ENCODE measurements around the gene PPIC.

The PPIC gene

DNA sequence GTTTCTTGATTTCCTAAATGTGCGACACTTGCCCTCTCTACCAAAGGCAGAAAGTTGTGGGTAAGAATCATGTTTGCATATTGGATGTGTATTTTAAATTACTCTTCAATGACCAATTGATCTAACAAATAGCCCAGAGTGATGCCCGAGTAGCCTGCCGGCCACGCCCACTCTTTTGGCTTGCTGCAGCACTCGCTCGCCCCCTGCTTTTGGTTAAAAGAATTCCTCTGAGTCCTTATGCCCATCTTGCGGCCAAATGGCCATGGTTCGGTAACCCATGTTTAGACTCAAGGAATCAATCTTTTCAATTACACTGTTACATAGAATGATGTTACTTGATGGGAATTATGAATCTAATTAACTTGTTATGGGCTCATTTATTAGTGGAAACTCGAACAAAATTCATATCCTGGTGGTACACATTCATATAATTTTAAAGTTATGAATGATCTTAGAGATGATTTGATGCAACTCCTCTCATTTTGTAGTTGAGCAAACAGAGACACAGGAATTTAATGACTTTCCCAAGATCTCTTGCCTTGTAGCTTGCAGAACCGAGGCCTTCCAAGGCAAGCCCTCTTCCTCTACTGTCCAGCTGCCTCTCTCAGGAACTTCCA is 36.5 kb downstream of the PPIC start:
- Histone ChIP-seq H3K4me1 (ENCODE audit: control insufficient read depth in 1 of 2, insufficient read depth in 1 of 2, low read depth in 1 of 2, low read length in 1 of 2) (no peaks in the 10 kb centered on the region), H3K27ac (no peak overlapping the region), H3K27me3 (no peaks in the 10 kb centered on the region), H3K9me3 (no peaks in the 10 kb centered on the region), H3K36me3 (no peaks in the 10 kb centered on the region), H3K4me3 (ENCODE audit: low read depth in 1 of 2, low read length in 1 of 2) (no peak overlapping the region)
- TF ChIP-seq, protein P1, sequence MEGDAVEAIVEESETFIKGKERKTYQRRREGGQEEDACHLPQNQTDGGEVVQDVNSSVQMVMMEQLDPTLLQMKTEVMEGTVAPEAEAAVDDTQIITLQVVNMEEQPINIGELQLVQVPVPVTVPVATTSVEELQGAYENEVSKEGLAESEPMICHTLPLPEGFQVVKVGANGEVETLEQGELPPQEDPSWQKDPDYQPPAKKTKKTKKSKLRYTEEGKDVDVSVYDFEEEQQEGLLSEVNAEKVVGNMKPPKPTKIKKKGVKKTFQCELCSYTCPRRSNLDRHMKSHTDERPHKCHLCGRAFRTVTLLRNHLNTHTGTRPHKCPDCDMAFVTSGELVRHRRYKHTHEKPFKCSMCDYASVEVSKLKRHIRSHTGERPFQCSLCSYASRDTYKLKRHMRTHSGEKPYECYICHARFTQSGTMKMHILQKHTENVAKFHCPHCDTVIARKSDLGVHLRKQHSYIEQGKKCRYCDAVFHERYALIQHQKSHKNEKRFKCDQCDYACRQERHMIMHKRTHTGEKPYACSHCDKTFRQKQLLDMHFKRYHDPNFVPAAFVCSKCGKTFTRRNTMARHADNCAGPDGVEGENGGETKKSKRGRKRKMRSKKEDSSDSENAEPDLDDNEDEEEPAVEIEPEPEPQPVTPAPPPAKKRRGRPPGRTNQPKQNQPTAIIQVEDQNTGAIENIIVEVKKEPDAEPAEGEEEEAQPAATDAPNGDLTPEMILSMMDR (IDR thresholded peaks at IDR 0.05), result no peak

DNA sequence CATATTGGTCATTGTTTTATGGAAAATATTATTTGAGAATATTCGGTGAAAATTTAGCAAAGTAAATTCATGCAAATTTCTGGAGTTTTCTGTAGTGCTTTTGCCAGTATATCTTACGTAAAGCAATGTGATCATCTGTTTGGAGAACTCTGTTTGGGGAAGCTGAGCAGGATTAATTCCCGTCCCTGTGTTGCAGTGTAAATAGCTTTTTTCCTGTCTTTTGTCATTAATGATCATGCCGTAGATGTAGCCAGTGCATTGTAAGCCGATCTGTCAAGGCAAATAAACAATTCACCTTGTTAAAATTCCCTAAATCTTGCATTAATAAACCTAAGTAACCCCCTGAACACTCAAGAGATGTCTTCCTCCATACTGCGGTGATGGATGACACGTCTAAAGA is 39.2 kb downstream of the PPIC start:
- Histone ChIP-seq H3K9me3 (no peaks in the 10 kb centered on the region), H3K4me1 (ENCODE audit: control insufficient read depth in 1 of 2, insufficient read depth in 1 of 2, low read depth in 1 of 2, low read length in 1 of 2) (no peaks in the 10 kb centered on the region), H3K27me3 (no peaks in the 10 kb centered on the region), H3K4me3 (ENCODE audit: low read depth in 1 of 2, low read length in 1 of 2) (no peak overlapping the region), H3K36me3 (no peaks in the 10 kb centered on the region), H3K27ac (no peak overlapping the region)
- TF ChIP-seq, protein P1 (IDR thresholded peaks at IDR 0.05), result no peak

DNA sequence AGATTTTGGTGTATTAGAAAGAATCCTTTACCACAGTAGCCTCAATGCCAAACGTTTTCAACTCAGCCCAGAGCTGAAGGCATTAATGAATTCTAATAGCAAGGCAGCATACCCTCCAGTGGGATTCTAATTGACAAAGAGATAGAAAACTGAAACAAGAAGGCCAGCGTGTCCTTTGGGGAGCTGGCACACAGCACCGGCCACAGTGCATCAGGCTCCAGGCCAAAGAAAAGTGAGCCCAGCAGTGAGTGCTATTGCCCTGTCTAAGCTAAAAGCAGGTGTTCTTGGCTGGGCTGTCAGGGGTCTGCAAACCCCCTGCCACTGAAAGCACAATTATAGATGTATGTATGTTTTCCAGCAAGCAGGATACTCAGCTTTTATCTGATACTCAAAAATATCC is 40.4 kb downstream of the PPIC start:
- H3K9me3 ChIP-seq, result no peaks in the 10 kb centered on the region
- no peaks in the 10 kb centered on the region for H3K27me3 ChIP-seq
- H3K4me3 ChIP-seq (ENCODE audit: low read depth in 1 of 2, low read length in 1 of 2), result no peak overlapping the region
- no peaks in the 10 kb centered on the region for H3K4me1 ChIP-seq (ENCODE audit: control insufficient read depth in 1 of 2, insufficient read depth in 1 of 2, low read depth in 1 of 2, low read length in 1 of 2)
- no peak overlapping the region for H3K27ac ChIP-seq
- no peaks in the 10 kb centered on the region for H3K36me3 ChIP-seq
- TF ChIP-seq, protein P1 (IDR thresholded peaks at IDR 0.05), result no peak

GRCh38 chr5:122985954-122986721 is 50.4 kb downstream of the PPIC start:
- Histone ChIP-seq H3K36me3 (no peaks in the 10 kb centered on the region), H3K4me1 (ENCODE audit: control insufficient read depth in 1 of 2, insufficient read depth in 1 of 2, low read depth in 1 of 2, low read length in 1 of 2) (no peaks in the 10 kb centered on the region), H3K27me3 (no peaks in the 10 kb centered on the region), H3K27ac (no peak overlapping the region), H3K4me3 (ENCODE audit: low read depth in 1 of 2, low read length in 1 of 2) (no peak overlapping the region), H3K9me3 (no peaks in the 10 kb centered on the region)
- TF ChIP-seq, protein P1 (IDR thresholded peaks at IDR 0.05), result no peak

DNA sequence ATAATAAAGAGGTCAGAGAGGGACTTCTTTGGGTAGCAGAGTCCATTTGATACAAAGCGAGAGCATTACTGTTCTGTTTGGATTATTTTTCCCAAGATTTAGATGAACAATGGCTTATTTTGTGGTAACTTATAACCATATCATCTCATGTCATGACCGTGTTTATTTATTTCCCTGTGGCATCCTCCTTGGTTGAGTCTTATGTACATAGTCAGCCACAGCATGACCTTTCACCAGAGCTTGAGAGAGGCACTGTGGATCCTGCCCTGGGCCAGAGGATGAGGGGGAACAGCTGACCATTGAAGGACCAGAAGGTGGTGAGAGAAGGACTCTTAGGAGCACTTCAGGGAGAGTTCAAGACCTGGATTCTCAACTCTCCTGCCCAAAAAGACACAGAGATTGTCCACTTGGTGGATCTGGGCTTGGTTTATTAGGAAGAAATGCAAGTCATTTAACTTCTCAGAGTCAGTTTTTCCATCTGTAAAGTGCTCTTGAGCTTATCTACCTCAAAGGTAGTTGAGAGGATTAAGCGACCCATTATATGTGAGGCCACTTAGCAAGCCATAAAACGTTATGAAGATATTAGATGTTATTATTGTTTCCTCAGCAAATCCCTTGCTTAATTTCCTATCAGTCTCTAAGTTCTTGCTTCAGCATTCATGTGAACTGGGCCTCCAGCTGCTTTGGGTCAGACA is 51.4 kb downstream of the PPIC start:
- H3K4me1 ChIP-seq (ENCODE audit: control insufficient read depth in 1 of 2, insufficient read depth in 1 of 2, low read depth in 1 of 2, low read length in 1 of 2), result no peaks in the 10 kb centered on the region
- no peaks in the 10 kb centered on the region for H3K9me3 ChIP-seq
- no peak overlapping the region for H3K4me3 ChIP-seq (ENCODE audit: low read depth in 1 of 2, low read length in 1 of 2)
- TF ChIP-seq, protein P1 (IDR thresholded peaks at IDR 0.05), result no peak
- no peaks in the 10 kb centered on the region for H3K36me3 ChIP-seq
- H3K27ac ChIP-seq, result no peak overlapping the region
- H3K27me3 ChIP-seq, result no peaks in the 10 kb centered on the region
